Tibial artery (tissue), 4 donors: ENCODE measurements around the gene GDAP2.

Source experiments
- DNase-seq, 2 donors: peaks; one replicate each; pipeline ENCODE4 v3.0.0-alpha.2; 2019
- H3K27ac ChIP-seq, 2 donors: fragments of 200-600 bp; sonication (generic) in 1 of 2; 1 replicate in 1 of 2; 2 replicates in 1 of 2; pipeline ENCODE4 v1.5.1; 2018 to 2019; ENCODE audit warnings: mild to moderate bottlenecking in 1 of 2
- H3K27me3 ChIP-seq, 2 donors: fragments of 200-600 bp; sonication (generic) in 1 of 2; one replicate each; pipeline versions ENCODE4 v1.5.1 to v1.6.0; 2016 to 2019
- H3K36me3 ChIP-seq, 3 donors: fragments of 200-600 bp; sonication (generic) in 2 of 3; one replicate each; pipeline ENCODE4 v1.5.1; 2016 to 2019; ENCODE audit warnings: mild to moderate bottlenecking in 2 of 3
- H3K4me1 ChIP-seq, 4 donors: fragments of 200-600 bp; sonication (generic) in 2 of 4; 1 replicate in 3 of 4; 2 replicates in 1 of 4; pipeline ENCODE4 v1.5.1; 2016 to 2019
- H3K4me3 ChIP-seq, 2 donors: fragments of 200-600 bp; sonication (generic) in 1 of 2; 1 replicate in 1 of 2; 2 replicates in 1 of 2; pipeline ENCODE4 v1.5.1; 2018 to 2019; ENCODE audit warnings: mild to moderate bottlenecking in 2 of 2
- H3K9me3 ChIP-seq, 3 donors: fragments of 200-600 bp; sonication (generic) in 1 of 3; one replicate each; pipeline ENCODE4 v1.5.1; 2016 to 2019
- CTCF ChIP-seq, 2 experiments: fragments of 200-600 bp in 1 of 2; fragments of 450-650 bp in 1 of 2; IDR thresholded peaks; one replicate each; pipeline ENCODE4 v1.5.1; 2017 to 2019; ENCODE audit warnings: antibody characterized with exemption in 2 of 2, mild to moderate bottlenecking in 1 of 2, moderate library complexity in 1 of 2
- intact Hi-C: fragments of 100-400 bp; cut with DNase I; formaldehyde crosslinking; loops from one replicate; pipeline ENCODE4 v1.15.0; 2023; ENCODE audit warnings: low total_unique reads

GDAP2 gene

DNA sequence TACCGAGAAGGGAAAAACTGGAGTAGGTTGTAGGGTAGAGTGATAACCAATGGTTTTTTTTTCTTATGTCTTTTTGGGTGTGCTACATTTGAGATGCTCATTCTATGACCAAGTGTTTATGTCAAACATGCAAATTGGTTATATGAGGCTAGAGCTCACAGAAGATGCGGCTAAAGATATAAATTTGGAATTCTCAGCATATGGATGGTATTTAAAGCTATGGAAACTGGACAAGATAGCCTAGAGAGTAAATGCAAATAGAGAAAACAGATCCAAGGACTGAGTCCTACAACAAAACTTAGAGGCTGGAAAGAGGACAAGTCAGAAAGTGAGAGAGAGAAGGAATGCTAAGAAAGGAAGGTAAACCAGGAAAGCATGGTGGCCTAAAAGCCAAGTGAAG is 7.4 kb downstream of the GDAP2 start:
- DNase-seq, result no peak
- intact Hi-C loops, result loop anchor here (10.0 kb wide), 1 partner anchor 557 kb away; the partner anchor contains the start of gene MAN1A2
- peaks cover 0 to 4% (median 2%) of the 10 kb centered on the region in 4 donors for H3K4me1 ChIP-seq
- H3K36me3 ChIP-seq, result peaks cover 24 to 30% (median 27%) of the 10 kb centered on the region in 3 donors
- H3K4me3 ChIP-seq, result no peak overlapping the region
- no peaks in the 10 kb centered on the region for H3K27me3 ChIP-seq
- no peak for TF ChIP-seq CTCF (IDR thresholded peaks at IDR 0.05)
- H3K27ac ChIP-seq, result no peak overlapping the region
- no peaks in the 10 kb centered on the region for H3K9me3 ChIP-seq

DNA sequence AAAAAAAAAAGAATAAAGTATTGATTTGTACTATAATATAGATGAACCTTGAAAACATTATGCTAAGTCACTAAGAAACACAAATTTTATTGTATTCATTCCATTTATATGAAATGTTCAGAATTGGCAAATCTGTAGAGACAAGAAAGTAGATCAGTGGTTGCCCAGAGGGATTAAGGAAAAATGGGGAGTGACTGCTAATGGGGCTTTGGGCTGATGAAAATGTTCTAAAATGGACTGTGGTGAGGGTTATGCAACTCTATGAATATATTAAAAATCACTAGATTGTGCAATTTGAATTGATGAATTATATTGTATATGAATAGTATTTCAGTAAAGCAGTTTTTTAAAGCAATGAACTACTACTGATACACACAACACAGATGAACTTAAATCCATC is 10.0 kb downstream of the GDAP2 start:
- Histone ChIP-seq H3K4me1 (no peaks in the 10 kb centered on the region), H3K9me3 (no peaks in the 10 kb centered on the region), H3K27me3 (no peaks in the 10 kb centered on the region), H3K27ac (no peak overlapping the region), H3K4me3 (no peak overlapping the region), H3K36me3 (peaks cover 45 to 56% (median 46%) of the 10 kb centered on the region in 3 donors)
- no peak for DNase-seq
- intact Hi-C loops, result no loop called here
- TF ChIP-seq CTCF (IDR thresholded peaks at IDR 0.05), result no peak

GRCh38 chr1:117911051-117911450 is 18.4 kb downstream of the GDAP2 start:
- peaks cover 58 to 79% (median 62%) of the 10 kb centered on the region in 3 donors for H3K36me3 ChIP-seq
- H3K9me3 ChIP-seq, result no peaks in the 10 kb centered on the region
- no peak for DNase-seq
- no peaks in the 10 kb centered on the region for H3K4me1 ChIP-seq
- no peak overlapping the region for H3K4me3 ChIP-seq
- no peak overlapping the region for H3K27ac ChIP-seq
- intact Hi-C loops, result no loop called here
- TF ChIP-seq CTCF (IDR thresholded peaks at IDR 0.05), result no peak
- no peaks in the 10 kb centered on the region for H3K27me3 ChIP-seq

DNA sequence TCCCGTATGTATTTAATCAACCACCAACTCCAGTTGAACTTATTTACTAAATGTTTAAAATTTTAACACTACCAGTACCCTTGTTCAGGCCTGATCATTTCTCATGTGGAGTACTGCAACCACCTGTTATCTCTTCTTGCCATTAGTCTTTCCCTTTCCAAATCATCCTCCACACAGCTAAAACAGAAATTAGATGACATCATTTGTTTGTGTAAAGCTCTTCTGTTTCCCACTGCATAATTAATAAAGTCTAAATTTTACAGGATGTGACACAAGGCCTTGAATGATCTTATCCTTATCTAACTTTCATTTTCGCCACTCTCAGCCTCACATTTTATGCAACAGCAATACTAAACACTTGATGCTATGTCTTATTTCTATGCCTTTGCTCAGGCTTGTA is 24.4 kb downstream of the GDAP2 start:
- DNase-seq, result no peak
- intact Hi-C loops, result no loop called here
- TF ChIP-seq CTCF (IDR thresholded peaks at IDR 0.05), result no peak
- Histone ChIP-seq H3K36me3 (peaks cover 45 to 58% (median 53%) of the 10 kb centered on the region in 3 donors), H3K9me3 (no peaks in the 10 kb centered on the region), H3K4me1 (no peaks in the 10 kb centered on the region), H3K27me3 (no peaks in the 10 kb centered on the region), H3K27ac (no peak overlapping the region), H3K4me3 (no peak overlapping the region)

DNA sequence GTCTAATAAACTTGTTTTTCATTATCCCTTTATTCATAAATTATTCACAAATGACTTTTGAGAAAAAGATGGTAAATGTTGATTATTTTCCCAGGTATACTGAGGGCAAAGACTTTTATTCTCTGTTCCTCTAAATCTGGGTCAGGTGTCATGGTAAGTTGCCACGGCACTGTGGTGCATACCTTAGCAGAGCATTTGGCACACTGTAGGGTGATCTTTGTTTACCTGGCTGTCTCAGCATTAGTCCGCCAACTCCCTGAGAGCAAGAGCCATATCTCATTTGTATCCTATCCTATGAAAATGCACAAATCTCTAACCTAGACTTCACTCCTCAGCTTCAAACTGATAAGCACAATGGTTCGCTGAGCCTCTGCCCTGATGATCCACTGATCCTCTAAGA is 24.9 kb downstream of the GDAP2 start:
- H3K27me3 ChIP-seq, result no peaks in the 10 kb centered on the region
- H3K27ac ChIP-seq, result no peak overlapping the region
- H3K9me3 ChIP-seq, result no peaks in the 10 kb centered on the region
- H3K4me1 ChIP-seq, result no peaks in the 10 kb centered on the region
- intact Hi-C loops, result no loop called here
- H3K4me3 ChIP-seq, result no peak overlapping the region
- no peak for DNase-seq
- TF ChIP-seq CTCF (IDR thresholded peaks at IDR 0.05), result no peak
- peaks cover 42 to 57% (median 47%) of the 10 kb centered on the region in 3 donors for H3K36me3 ChIP-seq

DNA sequence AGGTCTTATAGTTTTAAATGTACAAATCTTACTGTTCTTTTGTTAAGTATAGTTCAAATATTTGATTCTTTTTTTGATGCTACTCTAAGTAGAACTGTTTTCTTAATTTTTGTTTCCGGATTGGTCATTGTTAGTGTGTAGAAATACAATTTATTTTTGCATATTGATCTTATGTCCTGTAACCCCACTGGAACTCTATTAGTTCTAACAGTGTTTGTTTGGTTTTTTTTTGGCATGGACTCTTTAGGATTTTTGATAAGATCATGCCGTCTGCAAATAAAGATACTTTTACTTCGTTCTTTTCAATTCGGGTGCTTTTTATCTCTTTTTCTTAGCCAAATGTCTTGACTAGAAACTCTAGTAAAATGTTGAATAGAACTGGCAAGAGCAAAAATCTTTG is 26.5 kb downstream of the GDAP2 start:
- H3K9me3 ChIP-seq, result no peaks in the 10 kb centered on the region
- H3K4me1 ChIP-seq, result no peaks in the 10 kb centered on the region
- intact Hi-C loops, result no loop called here
- no peak overlapping the region for H3K27ac ChIP-seq
- TF ChIP-seq CTCF (IDR thresholded peaks at IDR 0.05), result no peak
- no peaks in the 10 kb centered on the region for H3K27me3 ChIP-seq
- no peak overlapping the region for H3K4me3 ChIP-seq
- DNase-seq, result no peak
- H3K36me3 ChIP-seq, result peaks cover 44 to 65% (median 45%) of the 10 kb centered on the region in 3 donors
